SHP77 (cell line): ENCODE results near the gene CYBA.
A peak's percentile ranks its signal among the peaks of the same experiment; 100 is the strongest.

Experiments
- DNase-seq, 2 experiments: peaks; one replicate each; lab custom pipeline; 2025; lab: John Stamatoyannopoulos, UW

The CYBA gene

DNA sequence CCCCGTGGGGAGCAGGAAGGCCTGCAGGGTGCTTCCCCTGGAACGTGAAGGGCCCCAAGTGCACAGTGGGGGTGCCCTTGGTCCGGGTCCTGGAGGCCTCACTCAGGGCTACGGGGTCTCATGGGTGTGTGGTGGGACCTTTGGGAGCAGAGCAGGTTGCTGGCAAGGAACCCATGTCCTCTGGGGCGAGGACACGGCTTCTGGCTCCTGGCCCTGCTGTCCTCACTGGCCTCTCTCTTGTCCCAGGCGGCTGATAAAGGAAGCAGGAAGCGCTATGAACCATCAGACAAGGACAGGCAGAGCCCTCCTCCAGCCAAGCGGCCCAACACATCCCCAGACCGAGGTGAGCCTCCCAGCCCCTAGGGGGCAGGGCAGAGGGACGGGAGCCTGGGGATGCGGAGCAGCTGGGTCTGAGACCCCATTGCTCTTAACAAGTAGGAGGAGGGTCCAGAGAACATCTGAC, 22.3 kb downstream of the CYBA start:
- DNase-seq = peak; percentile 51 to 69

DNA sequence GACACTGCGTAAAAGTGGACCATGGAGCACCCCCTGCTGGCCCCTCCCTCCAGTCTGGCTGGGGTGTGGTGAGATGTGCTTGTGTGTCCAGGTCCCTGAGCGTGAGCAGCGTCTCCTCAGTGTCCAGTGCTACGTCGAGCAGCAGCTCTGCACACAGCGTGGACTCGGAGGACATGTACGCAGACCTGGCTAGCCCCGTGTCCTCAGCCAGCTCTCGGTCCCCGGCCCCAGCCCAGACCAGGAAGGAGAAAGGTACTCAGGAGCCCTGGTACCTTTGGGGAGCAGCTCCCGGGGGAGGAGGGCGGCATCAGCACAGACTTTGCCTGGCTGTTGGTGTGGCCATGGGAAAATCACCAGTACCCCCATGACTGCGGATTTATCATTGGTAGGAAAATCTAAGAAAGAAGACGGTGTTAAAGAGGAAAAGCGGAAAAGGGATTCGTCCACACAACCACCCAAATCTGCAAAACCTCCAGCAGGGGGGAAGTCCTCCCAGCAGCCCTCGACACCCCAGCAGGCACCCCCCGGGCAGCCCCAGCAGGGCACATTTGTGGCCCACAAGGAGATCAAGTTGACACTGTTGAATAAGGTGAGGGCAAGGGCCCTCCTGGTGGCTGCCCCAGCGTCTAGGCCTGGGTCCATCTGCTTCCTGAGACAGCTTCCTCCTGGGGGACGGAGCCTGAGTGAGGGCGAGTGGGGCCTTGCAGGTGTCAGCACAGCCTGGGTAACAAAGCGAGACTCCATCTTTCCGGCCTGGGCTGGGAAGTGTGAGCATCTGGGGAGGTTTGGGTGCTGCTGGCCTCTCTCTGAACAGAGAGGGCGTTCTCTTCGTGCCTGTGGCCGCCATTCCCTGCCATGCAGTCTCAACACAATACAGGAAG, 23.1 kb downstream of the CYBA start:
- DNase-seq = no peak

DNA sequence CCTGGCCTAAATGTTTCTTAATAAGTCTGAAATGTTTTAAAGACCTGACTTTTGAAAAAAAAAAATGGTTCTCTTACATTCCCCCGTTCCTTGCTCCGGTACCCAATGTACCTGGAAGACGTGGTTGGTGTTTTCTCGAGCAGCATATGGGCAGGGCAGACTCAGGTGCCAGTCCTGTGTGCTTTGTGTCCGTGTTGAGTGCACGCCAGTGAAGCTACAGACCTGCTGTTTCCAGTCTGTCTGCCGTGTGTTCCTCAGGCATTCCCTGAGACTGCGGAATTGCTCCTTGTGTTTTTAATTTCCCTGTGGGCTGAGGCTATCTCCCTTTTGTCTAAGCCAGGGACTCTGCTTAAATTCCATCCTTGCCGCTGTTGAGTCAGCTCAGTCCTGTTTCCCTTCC, 24.2 kb downstream of the CYBA start:
- no peak for DNase-seq

DNA sequence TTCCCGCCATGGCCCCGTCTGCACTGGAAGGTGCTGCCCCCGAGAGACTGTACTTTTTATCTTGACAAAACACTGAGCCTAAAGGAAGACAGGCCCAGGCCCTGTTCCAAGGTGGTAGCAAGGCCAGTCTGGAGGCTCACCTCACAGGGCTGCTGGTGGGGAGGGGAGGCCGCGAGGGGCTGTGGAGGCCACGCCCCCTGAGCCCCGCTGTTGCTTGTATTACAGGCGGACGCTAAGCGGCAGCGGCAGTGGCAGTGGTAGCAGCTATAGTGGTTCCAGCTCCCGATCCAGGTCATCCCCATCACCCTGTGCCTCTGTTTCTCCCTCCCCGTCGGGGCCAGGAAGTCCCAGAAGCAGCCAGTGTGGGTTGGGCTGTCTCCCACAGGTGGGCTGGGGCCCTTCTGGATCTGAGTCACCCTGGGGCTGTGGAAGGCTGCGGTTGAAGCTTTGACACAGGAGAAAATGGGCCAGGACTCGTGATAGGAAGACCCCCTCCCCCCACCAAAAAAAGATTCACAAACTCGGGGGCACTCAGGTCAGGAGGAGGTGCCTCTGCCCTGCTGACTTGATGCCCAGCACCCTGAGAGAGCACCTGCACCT, 25.8 kb downstream of the CYBA start:
- DNase-seq = no peak

DNA sequence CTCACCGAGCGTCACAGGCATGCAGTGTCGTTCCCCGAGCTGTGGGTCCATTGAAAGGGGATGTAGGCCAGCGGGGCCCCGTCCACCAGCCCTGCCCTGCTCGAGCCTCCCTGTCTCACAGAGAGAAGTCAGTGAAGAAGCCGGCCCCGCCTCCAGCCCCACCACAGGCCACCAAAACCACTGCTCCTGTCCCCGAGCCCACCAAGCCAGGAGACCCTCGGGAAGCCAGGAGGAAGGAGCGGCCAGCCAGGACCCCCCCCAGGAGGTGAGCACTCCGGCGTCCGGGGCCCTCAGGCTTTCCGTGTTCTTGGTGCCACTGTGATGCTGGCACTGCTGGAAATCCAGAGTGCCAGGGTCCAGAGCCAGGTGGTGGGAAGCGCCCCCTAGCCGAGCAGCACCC, 26.4 kb downstream of the CYBA start:
- no peak for DNase-seq

DNA sequence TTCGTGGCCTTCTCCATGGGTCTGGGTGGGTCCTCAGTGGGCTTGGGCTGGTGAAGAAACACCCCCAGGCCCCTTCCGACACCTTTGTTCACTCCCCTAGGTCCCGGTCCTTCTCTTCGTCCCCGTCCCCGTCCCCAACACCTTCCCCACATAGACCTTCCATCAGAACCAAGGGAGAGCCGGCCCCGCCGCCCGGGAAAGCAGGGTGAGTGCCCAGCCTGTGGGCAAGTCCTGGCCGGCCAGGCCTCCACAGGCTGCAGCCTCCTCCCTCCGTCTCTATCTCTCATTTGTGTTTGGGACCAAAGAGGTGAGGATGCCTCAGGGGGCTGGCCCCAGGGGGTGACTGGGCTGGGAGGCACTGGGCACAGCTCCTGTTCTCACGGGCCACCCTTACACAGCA, 27.0 kb downstream of the CYBA start:
- DNase-seq = no peak

DNA sequence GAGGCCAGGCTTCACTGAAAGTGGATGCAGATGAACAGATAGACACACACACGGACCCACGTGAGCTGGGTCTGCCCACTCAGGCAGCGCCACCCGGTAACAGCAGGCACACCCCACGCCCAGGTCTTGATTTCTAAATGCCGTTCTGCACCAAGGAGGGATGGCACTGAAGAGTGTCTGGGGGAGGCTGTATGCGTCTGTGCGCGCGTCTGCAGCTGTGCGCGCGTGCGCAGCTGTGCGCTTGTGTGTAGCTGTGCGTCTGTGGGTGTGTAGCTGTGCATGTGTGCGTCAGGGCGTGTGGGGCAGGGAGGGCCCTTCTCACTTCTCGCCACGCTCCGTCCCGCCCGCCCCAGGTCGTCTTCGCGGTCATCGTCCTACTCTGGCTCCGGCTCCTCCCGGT, 28.0 kb downstream of the CYBA start:
- DNase-seq = no peak

DNA sequence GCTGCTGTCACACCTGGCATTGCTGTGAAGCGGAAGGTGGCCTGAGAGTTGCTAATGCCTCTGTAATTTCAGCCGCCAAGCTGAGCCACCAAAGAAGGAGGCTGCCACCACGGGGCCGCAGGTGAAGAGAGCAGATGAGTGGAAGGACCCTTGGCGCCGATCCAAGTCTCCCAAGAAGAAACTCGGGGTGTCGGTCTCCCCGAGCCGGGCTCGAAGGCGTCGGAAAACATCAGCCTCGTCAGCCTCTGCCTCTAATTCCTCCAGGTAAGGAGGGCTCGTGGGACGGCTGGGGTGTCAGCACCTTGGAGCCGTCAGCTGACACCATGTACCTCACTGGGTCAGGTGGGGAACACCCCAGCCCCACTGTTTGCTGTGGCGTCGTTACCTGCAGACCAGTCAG, 28.7 kb downstream of the CYBA start:
- DNase-seq = no peak

DNA sequence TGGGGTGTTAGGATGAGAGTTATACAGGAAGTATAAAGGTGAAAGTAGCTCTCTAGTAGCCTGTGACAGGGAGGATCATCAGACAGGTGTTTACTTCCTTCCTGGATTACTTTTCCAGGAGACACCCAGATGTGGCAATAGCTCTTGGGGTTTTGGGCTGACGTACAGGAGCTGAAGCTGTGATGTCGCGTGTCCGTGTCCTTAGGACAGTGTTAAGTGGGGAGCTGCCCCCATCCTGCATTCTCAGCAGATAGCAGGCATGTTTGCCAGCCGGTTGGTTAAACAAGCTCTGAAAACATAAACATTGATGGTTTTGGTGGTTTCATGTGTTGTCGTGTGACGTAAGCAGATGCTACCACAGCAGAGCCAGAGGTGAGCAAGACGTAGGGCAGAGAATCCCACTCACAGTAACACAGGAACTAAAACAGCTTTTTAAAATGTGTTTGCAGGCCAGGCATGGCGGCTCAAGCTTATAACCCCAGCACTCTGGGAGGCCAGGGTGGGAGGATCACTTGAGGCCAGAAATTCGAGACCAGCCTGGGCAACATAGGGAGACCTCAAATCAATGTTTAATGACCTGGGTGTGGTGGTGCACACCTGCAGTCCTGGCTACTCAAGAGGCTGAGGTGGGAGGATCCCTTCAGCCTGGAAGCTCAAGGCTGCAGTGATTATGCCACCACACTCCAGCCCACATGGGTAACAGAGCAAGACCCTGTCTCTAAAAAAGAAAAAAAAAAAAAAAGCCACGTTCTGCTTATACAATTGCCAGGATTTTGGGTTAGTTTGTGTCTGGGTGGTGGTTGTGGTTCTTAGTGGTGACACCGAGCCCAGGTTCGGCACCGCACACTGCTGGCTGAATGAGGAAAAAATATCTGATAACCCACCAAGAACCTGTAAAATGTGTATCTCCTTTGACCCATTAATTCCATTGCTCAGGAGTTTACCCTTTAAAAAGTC, 30.7 kb downstream of the CYBA start:
- no peak for DNase-seq

DNA sequence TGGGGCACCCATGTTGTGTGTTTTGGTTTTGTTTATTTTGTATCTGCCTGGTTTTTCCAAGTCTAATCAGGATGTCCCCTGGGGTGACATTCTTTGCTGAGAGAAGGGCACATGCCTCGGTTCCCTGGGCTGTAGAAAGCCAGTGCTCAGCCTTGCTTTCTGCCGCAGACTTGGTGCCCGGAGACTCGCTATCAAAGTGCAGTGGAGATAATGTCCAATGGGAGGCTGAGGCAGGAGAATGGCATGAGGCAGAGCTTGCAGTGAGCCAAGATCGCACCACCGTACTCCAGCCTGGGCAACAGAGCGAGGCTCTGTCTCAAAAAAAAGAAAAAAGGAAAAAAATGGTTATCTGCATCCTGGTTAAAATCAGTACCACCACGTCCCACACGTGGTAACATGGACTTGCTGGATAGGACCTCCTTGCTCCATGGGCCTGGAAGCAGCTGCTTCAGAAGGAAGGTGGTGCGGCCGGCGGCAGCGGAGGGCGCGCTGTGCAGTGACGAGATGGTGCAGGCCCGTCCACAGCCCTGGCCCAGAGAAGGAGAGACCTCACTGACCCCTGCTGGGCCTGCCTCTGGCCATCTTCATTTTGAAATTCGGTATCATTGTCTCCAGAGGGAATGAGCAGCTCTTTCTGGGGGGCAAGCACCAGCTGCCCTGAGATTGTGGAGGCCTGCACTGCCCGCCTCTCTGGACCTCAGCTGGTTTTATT, 31.7 kb downstream of the CYBA start:
- no peak for DNase-seq

DNA sequence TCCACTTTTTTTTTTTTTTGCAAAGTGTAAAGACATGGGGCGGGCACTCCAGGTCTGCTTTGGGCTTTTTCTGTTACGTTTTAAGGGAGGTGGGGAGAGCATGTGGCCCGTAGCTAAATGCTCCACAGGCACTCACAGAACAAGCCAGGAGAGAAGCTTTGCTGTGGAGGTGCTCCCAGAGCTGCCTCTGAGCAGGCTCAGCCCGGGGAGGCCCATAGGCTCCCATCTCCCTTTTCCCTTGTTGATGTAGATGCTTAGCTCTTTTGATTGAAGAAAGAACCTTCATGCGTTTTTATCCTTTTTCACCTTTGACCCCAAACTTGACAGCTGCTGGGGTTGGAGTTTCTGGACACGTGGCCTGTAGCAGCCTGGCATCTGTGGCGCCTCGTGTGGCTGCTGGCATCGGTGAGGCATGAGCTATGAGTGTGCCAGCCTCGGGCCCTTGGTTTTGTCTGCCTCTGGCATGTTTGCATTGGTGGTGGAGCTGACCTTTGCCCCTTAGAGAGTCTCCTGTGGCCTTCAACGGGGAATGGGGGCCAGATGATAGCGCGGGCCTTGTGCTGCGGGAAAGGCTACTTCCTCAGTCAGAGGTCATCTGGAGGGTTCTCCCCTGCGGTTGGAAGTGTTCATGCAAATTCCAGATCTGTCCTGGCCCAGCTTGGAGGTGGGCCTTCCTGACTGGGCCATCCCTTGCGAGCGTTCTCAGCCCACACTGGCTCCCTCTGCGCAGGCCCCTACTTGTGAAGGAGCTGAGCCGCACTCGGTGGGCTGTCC, 32.5 kb downstream of the CYBA start:
- DNase-seq = no peak

DNA sequence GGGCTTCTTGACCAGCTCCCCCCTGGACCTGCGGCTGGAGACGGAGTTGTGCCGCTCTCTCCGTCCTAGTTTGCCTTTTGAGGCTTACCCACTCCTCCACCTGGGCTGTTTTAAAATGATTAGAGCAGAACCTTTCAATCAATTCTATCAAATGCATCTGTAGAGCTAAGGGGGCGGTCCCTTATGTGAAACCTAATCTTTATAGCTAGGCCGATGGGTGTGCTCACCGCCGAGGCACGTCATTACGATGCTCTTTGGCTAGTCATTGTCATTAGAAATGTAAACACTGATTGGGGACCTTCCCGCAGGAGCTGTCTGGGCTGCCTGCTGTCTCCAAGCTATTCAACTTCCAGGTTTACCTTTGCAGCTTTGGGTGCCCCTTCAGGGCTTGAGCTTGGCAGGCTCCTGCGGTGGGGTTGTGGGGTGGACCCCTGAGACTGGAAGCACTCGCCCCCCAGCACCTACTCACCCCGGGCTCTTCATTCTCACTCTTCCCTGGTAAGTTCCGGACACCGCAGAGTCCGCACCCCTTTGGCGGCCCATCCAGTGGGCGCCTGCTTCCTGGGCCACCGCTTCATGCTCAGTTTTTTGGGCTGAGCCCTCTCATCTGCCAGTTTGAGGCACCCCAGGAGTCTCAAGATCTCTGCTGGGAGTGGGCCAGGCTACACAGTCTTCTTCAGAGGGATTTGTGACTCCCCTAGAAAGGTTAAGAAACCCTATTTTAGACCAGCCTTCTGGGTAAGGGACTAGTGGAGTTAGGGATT, 33.4 kb downstream of the CYBA start:
- DNase-seq = peak; percentile 50 to 71

DNA sequence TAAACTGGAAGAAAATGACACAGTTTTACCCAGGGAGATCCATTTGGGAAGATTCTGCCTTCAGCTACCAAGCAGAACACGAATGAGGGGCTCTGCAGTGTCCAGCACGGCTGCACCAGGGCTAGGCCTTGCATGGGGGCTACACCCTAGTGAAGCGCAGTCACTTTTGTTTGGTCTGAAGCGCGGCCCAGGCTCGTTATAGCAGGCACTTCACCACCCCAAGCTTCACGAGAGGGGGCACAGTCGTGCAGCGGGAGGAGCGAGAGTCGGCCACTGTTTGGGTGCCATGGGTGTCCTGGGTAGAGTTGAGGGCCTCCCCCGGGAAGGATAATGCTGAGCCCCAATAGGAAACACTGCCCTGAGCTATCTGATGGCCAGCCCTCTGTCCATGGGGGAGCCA, 34.1 kb downstream of the CYBA start:
- no peak for DNase-seq

DNA sequence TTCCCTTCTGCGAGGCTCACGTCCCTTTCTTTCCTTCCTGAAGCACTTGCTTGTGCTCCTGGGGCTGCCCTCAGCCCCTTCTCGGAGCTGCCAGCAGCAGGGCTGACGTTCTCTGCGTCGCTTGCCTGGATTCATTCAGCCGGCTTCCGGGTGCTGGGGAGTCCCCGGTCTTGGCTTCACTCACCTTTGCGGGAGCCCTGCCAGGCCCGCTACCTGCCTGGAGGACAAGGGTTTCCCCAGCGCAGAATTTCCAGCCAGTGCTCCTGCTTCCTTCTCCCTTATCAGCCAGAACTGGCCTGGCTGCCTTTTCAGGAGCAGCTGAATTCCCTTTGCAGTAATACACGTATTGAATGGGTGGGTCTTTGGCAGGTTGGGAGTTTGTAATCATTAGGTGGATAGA, 34.5 kb downstream of the CYBA start:
- no peak for DNase-seq

DNA sequence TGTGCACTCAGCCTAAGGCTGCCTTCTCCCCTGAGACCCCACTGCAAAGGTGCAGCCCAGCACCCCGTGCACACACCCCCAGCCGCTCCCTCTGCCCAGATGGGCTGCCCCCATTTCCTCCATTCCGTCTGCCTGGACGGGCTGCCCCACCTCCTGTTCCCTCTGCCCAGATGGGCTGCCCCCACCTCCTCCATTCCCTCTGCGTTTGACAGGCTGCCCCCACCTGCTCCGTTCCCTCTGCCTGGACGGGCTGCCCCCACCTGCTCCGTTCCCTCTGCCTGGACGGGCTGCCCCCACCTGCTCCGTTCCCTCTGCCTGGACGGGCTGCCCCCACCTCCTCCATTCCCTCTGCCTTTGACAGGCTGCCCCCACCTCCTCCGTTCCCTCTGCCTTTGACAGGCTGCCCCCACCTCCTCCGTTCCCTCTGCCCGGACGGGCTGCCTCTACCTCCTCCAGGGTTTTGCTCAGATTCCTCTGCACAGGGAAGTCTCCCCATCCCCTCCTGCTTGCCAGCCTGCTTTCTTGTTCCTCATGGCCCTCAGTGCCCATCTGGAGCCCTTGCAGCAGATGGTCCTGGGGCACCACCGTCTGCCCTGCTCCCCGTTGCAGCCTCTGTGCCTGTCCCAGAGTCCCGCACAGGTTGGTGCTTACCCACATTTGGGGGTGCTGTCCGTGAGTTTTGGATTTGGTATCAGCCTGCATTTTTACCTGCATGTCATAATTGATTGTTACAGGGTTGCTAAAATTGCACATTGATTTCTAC, 35.9 kb downstream of the CYBA start:
- no peak for DNase-seq

DNA sequence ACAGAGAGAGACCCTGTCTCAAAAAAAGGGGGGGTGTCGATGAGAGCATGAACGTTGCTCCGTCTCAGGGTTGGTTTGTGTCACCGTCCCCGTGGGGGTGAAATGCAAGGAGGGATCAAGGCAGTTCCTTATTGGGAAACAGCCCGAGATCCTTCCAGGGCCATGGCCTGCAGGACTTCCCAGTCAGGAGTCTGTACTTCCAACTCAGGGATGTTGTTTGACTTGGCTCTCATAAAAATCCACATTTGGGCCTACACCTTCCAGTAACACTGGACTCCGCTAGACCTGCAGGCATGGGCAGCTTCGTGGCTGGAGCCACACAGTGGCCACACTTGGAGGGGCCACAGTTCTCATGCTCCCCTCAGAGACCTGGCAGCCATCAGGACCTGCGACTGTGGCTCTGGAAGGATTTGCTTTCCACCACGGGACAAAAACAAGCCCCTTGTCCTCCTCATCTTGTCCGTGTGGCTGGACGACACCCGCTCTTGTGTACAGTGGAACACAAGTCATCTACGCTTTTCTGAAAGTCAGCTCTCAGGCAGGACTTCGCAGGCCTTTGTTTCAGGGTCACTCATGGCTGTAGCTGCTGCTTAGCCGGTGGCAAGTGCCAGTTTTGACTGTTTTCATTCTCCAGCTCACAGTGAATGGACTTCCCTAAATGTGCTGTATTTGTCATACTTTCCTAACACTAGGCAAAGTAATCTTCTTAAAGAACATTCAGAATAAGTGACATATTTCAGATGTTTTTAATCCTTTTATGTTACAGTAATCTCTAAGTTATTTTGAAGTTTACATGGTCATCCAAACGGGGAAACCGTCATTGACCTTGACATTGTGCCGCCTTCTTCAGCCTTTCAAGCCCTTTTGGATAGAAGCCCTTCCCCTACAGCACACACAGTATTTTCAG, 36.7 kb downstream of the CYBA start:
- no peak for DNase-seq

DNA sequence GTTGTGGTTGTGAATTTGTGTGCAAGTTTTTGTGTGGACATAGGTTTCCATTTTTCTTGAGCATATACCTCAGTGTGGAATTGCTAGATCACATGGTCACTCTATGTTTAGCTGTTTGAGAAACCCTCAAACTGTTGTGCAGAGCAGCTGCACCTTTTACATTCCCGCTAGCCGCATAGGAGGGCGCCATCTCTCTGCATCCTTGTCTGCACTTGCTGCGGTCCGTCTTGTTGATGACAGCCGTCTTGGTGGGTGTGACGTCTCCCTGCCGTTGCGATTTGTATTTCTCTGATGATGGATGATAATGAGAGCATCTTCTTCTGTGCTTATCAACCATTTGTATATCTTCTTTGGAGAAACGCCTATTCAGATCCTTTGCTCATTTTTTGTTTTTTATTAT, 37.6 kb downstream of the CYBA start:
- no peak for DNase-seq
